ENCODE data around the gene LIG4.

The LIG4 gene

DNA sequence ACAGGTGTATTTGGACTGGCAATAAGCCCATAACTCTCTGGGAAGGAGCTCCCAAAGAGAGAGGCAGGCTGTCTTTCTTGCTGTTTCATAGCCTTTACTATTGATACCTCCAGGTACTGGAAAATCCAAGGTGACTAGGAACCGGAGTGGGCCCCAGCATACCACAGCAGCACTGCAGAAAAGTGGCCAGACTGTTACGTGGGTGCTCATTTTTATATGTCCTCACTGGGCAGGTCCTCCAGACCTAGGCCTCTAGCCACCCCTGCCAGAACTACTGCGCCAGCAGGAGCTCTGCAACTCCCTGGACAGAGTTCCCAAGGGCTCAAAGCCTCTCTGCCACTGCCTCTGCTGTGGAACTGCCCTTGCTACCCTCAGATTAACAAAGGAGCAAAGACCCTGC lies 46.4 kb downstream of the LIG4 start:
- TF ChIP-seq, protein P1, sequence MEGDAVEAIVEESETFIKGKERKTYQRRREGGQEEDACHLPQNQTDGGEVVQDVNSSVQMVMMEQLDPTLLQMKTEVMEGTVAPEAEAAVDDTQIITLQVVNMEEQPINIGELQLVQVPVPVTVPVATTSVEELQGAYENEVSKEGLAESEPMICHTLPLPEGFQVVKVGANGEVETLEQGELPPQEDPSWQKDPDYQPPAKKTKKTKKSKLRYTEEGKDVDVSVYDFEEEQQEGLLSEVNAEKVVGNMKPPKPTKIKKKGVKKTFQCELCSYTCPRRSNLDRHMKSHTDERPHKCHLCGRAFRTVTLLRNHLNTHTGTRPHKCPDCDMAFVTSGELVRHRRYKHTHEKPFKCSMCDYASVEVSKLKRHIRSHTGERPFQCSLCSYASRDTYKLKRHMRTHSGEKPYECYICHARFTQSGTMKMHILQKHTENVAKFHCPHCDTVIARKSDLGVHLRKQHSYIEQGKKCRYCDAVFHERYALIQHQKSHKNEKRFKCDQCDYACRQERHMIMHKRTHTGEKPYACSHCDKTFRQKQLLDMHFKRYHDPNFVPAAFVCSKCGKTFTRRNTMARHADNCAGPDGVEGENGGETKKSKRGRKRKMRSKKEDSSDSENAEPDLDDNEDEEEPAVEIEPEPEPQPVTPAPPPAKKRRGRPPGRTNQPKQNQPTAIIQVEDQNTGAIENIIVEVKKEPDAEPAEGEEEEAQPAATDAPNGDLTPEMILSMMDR (IDR thresholded peaks at IDR 0.05; ENCODE audit: low read depth, low read length, missing control alignments) = no peak
- Histone ChIP-seq H3K27me3 (replicated peaks) (no peaks in the 10 kb centered on the region), H3K36me3 (replicated peaks) (no peaks in the 10 kb centered on the region), H3K27ac (no peak overlapping the region), H3K4me3 (ENCODE audit: low read depth, low read length) (no peak overlapping the region)
- DNase-seq = no peak
- in situ Hi-C loops (cut with HindIII; ENCODE audit: low pct_ligation_motif_present, low sequenced_read_pairs) = no loop called here

DNA sequence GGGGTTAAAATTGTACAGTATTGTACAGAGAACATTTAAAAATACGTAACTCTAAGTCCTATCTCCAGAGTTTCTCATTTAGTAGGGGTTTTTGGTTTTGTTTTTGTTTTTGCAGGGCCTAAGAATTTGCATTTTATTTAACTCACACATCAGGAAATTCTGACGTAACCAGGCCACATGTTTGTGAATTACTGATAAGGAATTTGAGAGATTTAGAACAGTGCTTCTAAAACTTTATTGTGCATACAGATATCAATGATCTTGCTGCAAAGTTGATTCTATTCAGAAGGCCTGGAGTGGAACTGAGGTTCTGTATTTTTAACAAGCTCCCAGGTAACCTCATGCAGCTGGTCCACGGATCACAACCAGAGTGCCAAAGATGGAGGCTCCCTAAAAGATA lies 49.3 kb downstream of the LIG4 start:
- Histone ChIP-seq H3K27me3 (replicated peaks) (no peaks in the 10 kb centered on the region), H3K4me3 (ENCODE audit: low read depth, low read length) (no peak overlapping the region)
- in situ Hi-C loops (cut with HindIII; ENCODE audit: low pct_ligation_motif_present, low sequenced_read_pairs) = no loop called here

GRCh38 chr13:108158746-108159145 lies 56.6 kb downstream of the LIG4 start:
- H3K4me3 ChIP-seq (ENCODE audit: low read depth, low read length) = no peak overlapping the region
- no peak overlapping the region for H3K27ac ChIP-seq
- no peaks in the 10 kb centered on the region for H3K36me3 ChIP-seq (replicated peaks)
- in situ Hi-C loops (cut with HindIII; ENCODE audit: low pct_ligation_motif_present, low sequenced_read_pairs) = no loop called here
- DNase-seq = no peak
- TF ChIP-seq, protein P1 (IDR thresholded peaks at IDR 0.05; ENCODE audit: low read depth, low read length, missing control alignments) = no peak
- no peaks in the 10 kb centered on the region for H3K27me3 ChIP-seq (replicated peaks)

More for the DNA sequence above, 49.3 kb downstream of the LIG4 start:
- no peak for DNase-seq
- Histone ChIP-seq H3K36me3 (replicated peaks) (no peaks in the 10 kb centered on the region), H3K27ac (no peak overlapping the region)
- TF ChIP-seq, protein P1 (IDR thresholded peaks at IDR 0.05; ENCODE audit: low read depth, low read length, missing control alignments) = no peak
